ENCODE measurements around the gene DTX2. TPM values are rescaled to one million over a fixed set of nuclear protein-coding genes. Genes with fewer than 3 reads are reported as not detected.
A peak's percentile ranks its signal among the peaks of the same experiment; 100 is the strongest.
"Not testable (repeated sequence)": the region's sequence is repeated elsewhere in the genome, so short reads cannot be mapped to it uniquely, and the experiment has no call there.

The DTX2 gene
- 10 to 100 TPM in 4 of 6 experiments, 1 to 10 TPM in 2; 8.9 to 16.8 (median 11.1) TPM for total RNA-seq
- long read RNA-seq, partial matches to known transcripts: 0 of 2 reads
- long read RNA-seq, other reads (novel, unspliced or antisense): 2 of 2 reads

GRCh38 chr7:76461464-76462101 is at the start of gene DTX2:
Gene DTX2 (plus strand): TSS chr7:76461709. CDS start chr7:76480510, 18,801 bp downstream.
- peak in 1 of 3 donors; percentile 51 for DNase-seq
- intact Hi-C loops (cut with DNase I): not testable (repeated sequence)

GRCh38 chr7:76412249-76412648 is 49.3 kb upstream of the DTX2 start:
- Histone ChIP-seq H3K27me3 (no peaks in the 10 kb centered on the region), H3K27ac (no peak overlapping the region), H3K4me1 (no peaks in the 10 kb centered on the region), H3K4me3 (no peak overlapping the region), H3K36me3 (no peaks in the 10 kb centered on the region), H3K9me3 (no peaks in the 10 kb centered on the region)
- ATAC-seq (no peak), DNase-seq (no peak)
- intact Hi-C loops (cut with DNase I): no loop called here
- TF ChIP-seq CTCF (IDR thresholded peaks at IDR 0.05): no peak
- TF ChIP-seq POLR2A (IDR thresholded peaks at IDR 0.05): no peak
- 60% methylated on average over 5 of the region's 5 CpGs for WGBS (ENCODE audit: insufficient coverage, low coverage, low lambda C conversion rate, missing lambda C conversion rate)

More at GRCh38 chr7:76461464-76462101, at the start of gene DTX2:
- not testable (repeated sequence) for H3K9me3 ChIP-seq, H3K4me1 ChIP-seq, H3K27ac ChIP-seq, H3K27me3 ChIP-seq, H3K36me3 ChIP-seq
- WGBS (ENCODE audit: insufficient coverage, low coverage, low lambda C conversion rate, missing lambda C conversion rate): 0% methylated on average over 9 of the region's 54 CpGs
- peak within 1 kb of the TSS; percentile 32 to 51 (median 48) for H3K4me3 ChIP-seq
- peak; percentile 96 to 99 (median 98) for ATAC-seq

GRCh38 chr7:76417654-76418310 is 43.7 kb upstream of the DTX2 start:
- H3K27ac ChIP-seq; H3K36me3 ChIP-seq; intact Hi-C loops (cut with DNase I); DNase-seq; H3K4me3 ChIP-seq; H3K9me3 ChIP-seq; H3K4me1 ChIP-seq; H3K27me3 ChIP-seq; ATAC-seq: not testable (repeated sequence)
- WGBS (ENCODE audit: insufficient coverage, low coverage, low lambda C conversion rate, missing lambda C conversion rate): 89% methylated on average over 10 of the region's 10 CpGs

GRCh38 chr7:76421097-76421496 is 40.4 kb upstream of the DTX2 start:
- H3K4me3 ChIP-seq; H3K4me1 ChIP-seq; H3K36me3 ChIP-seq; DNase-seq; intact Hi-C loops (cut with DNase I); H3K9me3 ChIP-seq; H3K27ac ChIP-seq; H3K27me3 ChIP-seq; ATAC-seq: not testable (repeated sequence)
- 84% methylated on average over 6 of the region's 6 CpGs for whole genome bisulfite sequencing (ENCODE audit: insufficient coverage, low coverage, low lambda C conversion rate, missing lambda C conversion rate)

- intact Hi-C loops (cut with DNase I): no loop called here
These were observed 37.7 kb upstream of the DTX2 start for GRCh38 chr7:76423666-76424412.

More at GRCh38 chr7:76423666-76424412, 37.7 kb upstream of the DTX2 start:
- peak in 1 of 3 donors; percentile 22 for DNase-seq
- 79% methylated on average over 11 of the region's 15 CpGs for WGBS (ENCODE audit: insufficient coverage, low coverage, low lambda C conversion rate, missing lambda C conversion rate)
- TF ChIP-seq CTCF (IDR thresholded peaks at IDR 0.05) (no peak), POLR2A (IDR thresholded peaks at IDR 0.05) (no peak)
- Histone ChIP-seq H3K27me3 (no peaks in the 10 kb centered on the region), H3K4me3 (no peak overlapping the region), H3K9me3 (no peaks in the 10 kb centered on the region), H3K27ac (no peak overlapping the region), H3K4me1 (no peaks in the 10 kb centered on the region), H3K36me3 (no peaks in the 10 kb centered on the region)
- no peak for ATAC-seq

Data from right lobe of liver (tissue), 6 donors.